WERI-Rb-1 (cell line): Measurements from ENCODE around the gene BTN3A1.
"Not testable (repeated sequence)": the region's sequence is repeated elsewhere in the genome, so short reads cannot be mapped to it uniquely, and the experiment has no call there.

Experiments
- DNase-seq: peaks from one replicate; pipeline ENCODE4 v3.0.0-alpha.2; 2020
- H3K27ac ChIP-seq: fragments of 250-450 bp; sonication (Bioruptor Pico); 2 replicates; pipeline ENCODE4 v1.5.1; 2020; ENCODE audit warnings: mild to moderate bottlenecking, moderate library complexity
- H3K27me3 ChIP-seq: fragments of 250-450 bp; sonication (Bioruptor Pico); 2 replicates; pipeline ENCODE4 v1.5.1; 2021; ENCODE audit warnings: mild to moderate bottlenecking, low read depth, moderate library complexity; ENCODE audit not compliant: insufficient read depth, severe bottlenecking
- H3K36me3 ChIP-seq: fragments of 250-450 bp; sonication (Bioruptor Pico); 2 replicates; pipeline ENCODE4 v1.5.1; 2020; ENCODE audit warnings: mild to moderate bottlenecking, moderate library complexity
- H3K4me3 ChIP-seq: 2 replicates; pipeline ENCODE4 v1.5.1; 2011; ENCODE audit warnings: low read depth, mild to moderate bottlenecking, control low read depth, low read length
- H3K9me3 ChIP-seq: fragments of 250-450 bp; sonication (Bioruptor Pico); 2 replicates; pipeline ENCODE4 v1.5.1; 2021; ENCODE audit warnings: mild to moderate bottlenecking, moderate library complexity; ENCODE audit not compliant: severe bottlenecking
- CTCF ChIP-seq: IDR thresholded peaks from 2 replicates; pipeline ENCODE4 v1.5.1; 2011; ENCODE audit warnings: low read depth, mild to moderate bottlenecking, control low read depth, inconsistent platforms, low read length

The BTN3A1 gene

GRCh38 chr6:26363882-26364701 lies 38.0 kb upstream of the BTN3A1 start:
- no peak for DNase-seq
- Histone ChIP-seq H3K9me3 (no peaks in the 10 kb centered on the region), H3K4me3 (peak overlapping the region; percentile 90), H3K27me3 (no peaks in the 10 kb centered on the region), H3K27ac (no peak overlapping the region), H3K36me3 (no peaks in the 10 kb centered on the region)
- TF ChIP-seq CTCF: no peak

GRCh38 chr6:26365633-26365995 lies 36.5 kb upstream of the BTN3A1 start:
- no peaks in the 10 kb centered on the region for H3K9me3 ChIP-seq
- no peak overlapping the region; the same call in 1 of the 2 replicates for H3K27ac ChIP-seq
- H3K36me3 ChIP-seq: no peaks in the 10 kb centered on the region
- H3K4me3 ChIP-seq: peak overlapping the region; percentile 90
- TF ChIP-seq CTCF: no peak
- no peak for DNase-seq
- H3K27me3 ChIP-seq: no peaks in the 10 kb centered on the region

GRCh38 chr6:26366504-26366903 lies 35.6 kb upstream of the BTN3A1 start:
- DNase-seq: no peak
- no peaks in the 10 kb centered on the region for H3K27me3 ChIP-seq
- no peak overlapping the region for H3K27ac ChIP-seq
- no peaks in the 10 kb centered on the region for H3K36me3 ChIP-seq
- no peak for TF ChIP-seq CTCF
- H3K4me3 ChIP-seq: no peak overlapping the region
- no peaks in the 10 kb centered on the region for H3K9me3 ChIP-seq

GRCh38 chr6:26367114-26367513 lies 35.0 kb upstream of the BTN3A1 start:
- no peak overlapping the region for H3K4me3 ChIP-seq
- H3K9me3 ChIP-seq: no peaks in the 10 kb centered on the region
- H3K27me3 ChIP-seq: no peaks in the 10 kb centered on the region
- no peak overlapping the region for H3K27ac ChIP-seq
- no peaks in the 10 kb centered on the region for H3K36me3 ChIP-seq
- no peak for TF ChIP-seq CTCF
- DNase-seq: no peak

GRCh38 chr6:26371813-26372212 lies 30.3 kb upstream of the BTN3A1 start:
- DNase-seq, H3K9me3 ChIP-seq, H3K36me3 ChIP-seq, H3K27ac ChIP-seq, H3K4me3 ChIP-seq, H3K27me3 ChIP-seq: not testable (repeated sequence)

- no peak overlapping the region for H3K27ac ChIP-seq
- no peak for TF ChIP-seq CTCF
- no peaks in the 10 kb centered on the region for H3K9me3 ChIP-seq
- H3K36me3 ChIP-seq: no peaks in the 10 kb centered on the region
- H3K4me3 ChIP-seq: no peak overlapping the region
- DNase-seq: no peak
- no peaks in the 10 kb centered on the region for H3K27me3 ChIP-seq
Measured at GRCh38 chr6:26372308-26373144, 29.5 kb upstream of the BTN3A1 start.
